Type B pancreatic cell (in vitro differentiated cells): ENCODE measurements around the gene DHX58. TPM values are rescaled to one million over a fixed set of nuclear protein-coding genes. Genes with fewer than 3 reads are reported as not detected.

Experiments used
- DNase-seq: peaks from one replicate; pipeline ENCODE4 v3.0.0; 2021; ENCODE audit warnings: mixed read lengths; ENCODE audit not compliant: unreplicated experiment; ENCODE audit errors: extremely low spot score
- H3K27ac Mint-ChIP-seq: 2 replicates; pipeline ENCODE4 v1.8.0; 2021; ENCODE audit warnings: mild to moderate bottlenecking, mixed read lengths
- H3K27me3 Mint-ChIP-seq: 2 replicates; pipeline ENCODE4 v1.8.0; 2021; ENCODE audit warnings: mixed read lengths
- H3K36me3 Mint-ChIP-seq: 2 replicates; pipeline ENCODE4 v1.8.0; 2021; ENCODE audit warnings: mixed read lengths
- H3K4me1 Mint-ChIP-seq: one replicate; pipeline ENCODE4 v1.8.0; 2021; ENCODE audit warnings: mixed read lengths; ENCODE audit not compliant: unreplicated experiment
- H3K4me3 Mint-ChIP-seq: 2 replicates; pipeline ENCODE4 v1.8.0; 2021; ENCODE audit warnings: mild to moderate bottlenecking, mixed read lengths
- H3K9me3 Mint-ChIP-seq: 2 replicates; pipeline ENCODE4 v1.8.0; 2021; ENCODE audit warnings: mixed read lengths
- CTCF ChIP-seq: fragments of 200-600 bp; sonication (generic); conservative IDR thresholded peaks from 2 replicates; pipeline ENCODE4 v1.5.0; 2021; ENCODE audit warnings: antibody characterized with exemption, mild to moderate bottlenecking
- total RNA-seq: library from RNA; stranded (reverse); gene quantifications from 2 replicates; pipeline ENCODE4 v1.2.1, GENCODE V29; 2021; ENCODE audit warnings: low replicate concordance

Gene DHX58
- total RNA-seq, 1 donor from 2014 or later, result 0.72 TPM

- no peak for DNase-seq
- Mint-ChIP-seq H3K4me1 (peaks cover 4% of the 10 kb centered on the region), H3K9me3 (no peaks in the 10 kb centered on the region), H3K36me3 (no peaks in the 10 kb centered on the region), H3K27me3 (peaks cover 5% of the 10 kb centered on the region), H3K27ac (no peak overlapping the region), H3K4me3 (no peak overlapping the region)
- no peak for TF ChIP-seq CTCF
Measured at GRCh38 chr17:42061646-42062487, 50.6 kb downstream of the DHX58 start.

DNA sequence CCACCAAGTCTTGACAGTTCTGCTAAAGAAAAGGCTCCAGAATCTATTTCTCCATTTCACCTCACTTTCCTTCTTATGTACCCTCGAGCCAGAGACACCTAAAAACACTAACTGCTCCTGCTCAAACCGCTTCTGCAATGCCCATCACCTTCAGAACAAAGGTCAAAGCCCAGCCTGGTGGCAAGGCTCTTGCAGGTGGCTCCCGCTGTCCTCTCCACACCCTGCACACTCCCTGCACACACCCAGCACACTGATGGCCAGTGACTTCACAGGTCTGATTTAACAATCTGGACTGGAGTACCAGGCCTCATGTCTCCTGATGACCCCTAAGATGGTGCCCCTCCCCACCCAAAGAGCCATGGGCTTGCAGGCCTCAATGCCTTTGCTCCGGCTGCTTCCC lies 52.3 kb downstream of the DHX58 start:
- no peak for DNase-seq
- Mint-ChIP-seq H3K4me1 (peaks cover 9% of the 10 kb centered on the region), H3K9me3 (no peaks in the 10 kb centered on the region), H3K27me3 (peaks cover 10% of the 10 kb centered on the region), H3K4me3 (no peak overlapping the region), H3K36me3 (no peaks in the 10 kb centered on the region), H3K27ac (no peak overlapping the region)
- no peak for TF ChIP-seq CTCF

DNA sequence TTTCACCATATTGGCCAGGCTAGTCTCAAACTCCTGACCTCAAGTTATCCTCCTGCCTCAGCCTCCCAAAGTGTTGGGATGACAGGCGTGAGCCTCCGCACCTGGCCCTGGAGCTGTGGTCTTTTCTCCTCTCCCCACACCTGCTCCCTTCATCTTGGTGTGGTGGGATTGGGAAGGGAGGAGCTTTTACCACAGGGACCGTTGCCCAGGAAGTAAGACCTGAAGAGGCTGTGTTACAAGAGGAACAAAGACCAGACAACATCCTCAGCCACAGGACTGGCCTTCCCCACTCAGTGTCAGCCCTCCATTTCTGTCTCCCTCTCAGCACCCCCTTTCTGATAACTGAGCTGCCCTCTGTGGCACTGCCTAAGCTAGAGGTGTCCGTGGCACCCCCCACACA lies 52.7 kb downstream of the DHX58 start:
- no peak overlapping the region for H3K4me3 Mint-ChIP-seq
- no peak for DNase-seq
- H3K36me3 Mint-ChIP-seq, result no peaks in the 10 kb centered on the region
- no peak for TF ChIP-seq CTCF
- H3K27ac Mint-ChIP-seq, result no peak overlapping the region
- peaks cover 14% of the 10 kb centered on the region for H3K27me3 Mint-ChIP-seq
- H3K4me1 Mint-ChIP-seq, result peaks cover 13% of the 10 kb centered on the region
- no peaks in the 10 kb centered on the region for H3K9me3 Mint-ChIP-seq

- peaks cover 13% of the 10 kb centered on the region for H3K4me1 Mint-ChIP-seq
Measured at GRCh38 chr17:42058063-42058462, 54.5 kb downstream of the DHX58 start.

GRCh38 chr17:42056635-42057034 lies 55.9 kb downstream of the DHX58 start:
- no peaks in the 10 kb centered on the region for H3K36me3 Mint-ChIP-seq
- peaks cover 38% of the 10 kb centered on the region for H3K27me3 Mint-ChIP-seq
- H3K9me3 Mint-ChIP-seq, result no peaks in the 10 kb centered on the region
- H3K27ac Mint-ChIP-seq, result no peak overlapping the region
- no peak overlapping the region for H3K4me3 Mint-ChIP-seq
- peaks cover 13% of the 10 kb centered on the region for H3K4me1 Mint-ChIP-seq
- DNase-seq, result no peak
- TF ChIP-seq CTCF, result no peak

More at GRCh38 chr17:42058063-42058462, 54.5 kb downstream of the DHX58 start:
- Mint-ChIP-seq H3K27me3 (peaks cover 25% of the 10 kb centered on the region), H3K4me3 (no peak overlapping the region), H3K9me3 (no peaks in the 10 kb centered on the region), H3K36me3 (no peaks in the 10 kb centered on the region), H3K27ac (no peak overlapping the region)
- no peak for DNase-seq
- no peak for TF ChIP-seq CTCF
